ENCODE data around the gene BAD.
A peak's percentile ranks its signal among the peaks of the same experiment; 100 is the strongest.

The BAD gene

GRCh38 chr11:64241491-64242374 is 42.7 kb downstream of the BAD start:
- H3K27me3 Mint-ChIP-seq, result no peaks in the 10 kb centered on the region
- peak overlapping the region; percentile 87 for H3K27ac Mint-ChIP-seq
- H3K9me3 Mint-ChIP-seq, result no peaks in the 10 kb centered on the region
- H3K36me3 Mint-ChIP-seq (ENCODE audit: low read depth), result peaks cover 13% of the 10 kb centered on the region
- H3K4me1 Mint-ChIP-seq (ENCODE audit: low read depth), result peaks cover 34% of the 10 kb centered on the region
- peak overlapping the region; percentile 93 for H3K4me3 Mint-ChIP-seq

- Mint-ChIP-seq H3K27me3 (no peaks in the 10 kb centered on the region), H3K27ac (peak overlapping the region; percentile 97), H3K4me1 (ENCODE audit: low read depth) (peaks cover 34% of the 10 kb centered on the region), H3K36me3 (ENCODE audit: low read depth) (peaks cover 13% of the 10 kb centered on the region), H3K4me3 (peak overlapping the region; percentile 93), H3K9me3 (no peaks in the 10 kb centered on the region)
Measured at GRCh38 chr11:64241241-64241490, 43.3 kb downstream of the BAD start.

- no peaks in the 10 kb centered on the region for H3K27me3 Mint-ChIP-seq
- peaks cover 13% of the 10 kb centered on the region for H3K36me3 Mint-ChIP-seq (ENCODE audit: low read depth)
- no peaks in the 10 kb centered on the region for H3K9me3 Mint-ChIP-seq
- peak within 1 kb of the TSS; percentile 93 for H3K4me3 Mint-ChIP-seq
- H3K27ac Mint-ChIP-seq, result peak within 1 kb of the TSS; percentile 97
- H3K4me1 Mint-ChIP-seq (ENCODE audit: low read depth), result peaks cover 34% of the 10 kb centered on the region
Measured at GRCh38 chr11:64240435-64241240, 43.8 kb downstream of the BAD start, which contains the start of gene FKBP2. Gene FKBP2, plus strand, starts transcription at chr11:64241095. Its CDS starts 1,293 bp downstream, at chr11:64242388.

GRCh38 chr11:64239662-64240434 is 44.6 kb downstream of the BAD start:
- Mint-ChIP-seq H3K9me3 (no peaks in the 10 kb centered on the region), H3K27me3 (no peaks in the 10 kb centered on the region), H3K36me3 (ENCODE audit: low read depth) (peaks cover 13% of the 10 kb centered on the region), H3K27ac (peak overlapping the region; percentile 97), H3K4me1 (ENCODE audit: low read depth) (peaks cover 41% of the 10 kb centered on the region), H3K4me3 (peak overlapping the region; percentile 93)

- Mint-ChIP-seq H3K36me3 (ENCODE audit: low read depth) (peaks cover 10% of the 10 kb centered on the region), H3K4me3 (no peak overlapping the region), H3K27ac (peak overlapping the region; percentile 58), H3K27me3 (no peaks in the 10 kb centered on the region), H3K4me1 (ENCODE audit: low read depth) (peaks cover 38% of the 10 kb centered on the region), H3K9me3 (no peaks in the 10 kb centered on the region)
Measured at GRCh38 chr11:64238999-64239398, 45.5 kb downstream of the BAD start.

GRCh38 chr11:64238076-64238475 is 46.4 kb downstream of the BAD start:
- Mint-ChIP-seq H3K36me3 (ENCODE audit: low read depth) (peaks cover under 1% of the 10 kb centered on the region), H3K9me3 (no peaks in the 10 kb centered on the region), H3K4me1 (ENCODE audit: low read depth) (peaks cover 33% of the 10 kb centered on the region), H3K4me3 (no peak overlapping the region), H3K27ac (peak overlapping the region; percentile 41), H3K27me3 (no peaks in the 10 kb centered on the region)

GRCh38 chr11:64237484-64237951 is 46.9 kb downstream of the BAD start:
- H3K4me1 Mint-ChIP-seq (ENCODE audit: low read depth), result peaks cover 32% of the 10 kb centered on the region
- H3K36me3 Mint-ChIP-seq (ENCODE audit: low read depth), result no peaks in the 10 kb centered on the region
- no peak overlapping the region for H3K27ac Mint-ChIP-seq
- H3K4me3 Mint-ChIP-seq, result no peak overlapping the region
- H3K9me3 Mint-ChIP-seq, result no peaks in the 10 kb centered on the region
- no peaks in the 10 kb centered on the region for H3K27me3 Mint-ChIP-seq

GRCh38 chr11:64235437-64236161 is 48.9 kb downstream of the BAD start:
- H3K36me3 Mint-ChIP-seq (ENCODE audit: low read depth), result no peaks in the 10 kb centered on the region

GRCh38 chr11:64234647-64235379 is 49.7 kb downstream of the BAD start:
- peaks cover 41% of the 10 kb centered on the region for H3K4me1 Mint-ChIP-seq (ENCODE audit: low read depth)
- H3K4me3 Mint-ChIP-seq, result peak overlapping the region; percentile 87

More at GRCh38 chr11:64235437-64236161, 48.9 kb downstream of the BAD start:
- Mint-ChIP-seq H3K27me3 (no peaks in the 10 kb centered on the region), H3K4me3 (peak overlapping the region; percentile 87), H3K9me3 (no peaks in the 10 kb centered on the region), H3K27ac (peak overlapping the region; percentile 84), H3K4me1 (ENCODE audit: low read depth) (peaks cover 44% of the 10 kb centered on the region)

GRCh38 chr11:64233913-64234586 is 50.4 kb downstream of the BAD start, which contains the start of gene VEGFB:
Gene VEGFB, plus strand, starts transcription at chr11:64234584. Its CDS starts 250 bp downstream, at chr11:64234834.
- peak within 1 kb of the TSS; percentile 84 for H3K27ac Mint-ChIP-seq
- H3K4me3 Mint-ChIP-seq, result peak within 1 kb of the TSS; percentile 87
- H3K27me3 Mint-ChIP-seq, result no peaks in the 10 kb centered on the region
- peaks cover 43% of the 10 kb centered on the region for H3K4me1 Mint-ChIP-seq (ENCODE audit: low read depth)
- H3K36me3 Mint-ChIP-seq (ENCODE audit: low read depth), result no peaks in the 10 kb centered on the region
- H3K9me3 Mint-ChIP-seq, result no peaks in the 10 kb centered on the region

More at GRCh38 chr11:64234647-64235379, 49.7 kb downstream of the BAD start:
- no peaks in the 10 kb centered on the region for H3K36me3 Mint-ChIP-seq (ENCODE audit: low read depth)
- no peaks in the 10 kb centered on the region for H3K9me3 Mint-ChIP-seq
- no peaks in the 10 kb centered on the region for H3K27me3 Mint-ChIP-seq
- peak overlapping the region; percentile 84 for H3K27ac Mint-ChIP-seq

- Mint-ChIP-seq H3K4me1 (ENCODE audit: low read depth) (peaks cover 50% of the 10 kb centered on the region), H3K36me3 (ENCODE audit: low read depth) (no peaks in the 10 kb centered on the region), H3K27me3 (no peaks in the 10 kb centered on the region), H3K4me3 (peak overlapping the region; percentile 38), H3K9me3 (no peaks in the 10 kb centered on the region), H3K27ac (no peak overlapping the region)
Measured at GRCh38 chr11:64232967-64233315, 51.5 kb downstream of the BAD start.

- Mint-ChIP-seq H3K36me3 (ENCODE audit: low read depth) (no peaks in the 10 kb centered on the region), H3K27ac (no peak overlapping the region), H3K4me3 (peak overlapping the region; percentile 86), H3K4me1 (ENCODE audit: low read depth) (peaks cover 56% of the 10 kb centered on the region), H3K9me3 (no peaks in the 10 kb centered on the region), H3K27me3 (no peaks in the 10 kb centered on the region)
Measured at GRCh38 chr11:64232182-64232966, 52.1 kb downstream of the BAD start.

All from stimulated activated naive CD8-positive, alpha-beta T cell treated with anti-CD3 and anti-CD28 coated beads, Interleukin-15, Interleukin-2, amounts not matched to agents 100 ng/mL and 50 ng/mL, for 24 hours (primary cell).